ENCODE data around the gene MRC1. TPM values are rescaled to one million over a fixed set of nuclear protein-coding genes. Genes with fewer than 3 reads are reported as not detected.
"Not testable (repeated sequence)": the region's sequence is repeated elsewhere in the genome, so short reads cannot be mapped to it uniquely, and the experiment has no call there.

MRC1 gene
- total RNA-seq, 1 donor from 2014 or later = 26.7 TPM

- ATAC-seq; intact Hi-C loops (cut with micrococcal nuclease); DNase-seq: not testable (repeated sequence)
These were observed 141.1 kb downstream of the MRC1 start for GRCh38 chr10:17950269-17950668.

GRCh38 chr10:17950726-17951125, 141.6 kb downstream of the MRC1 start:
- intact Hi-C loops (cut with micrococcal nuclease) = no loop called here
- DNase-seq = no peak
- ATAC-seq = no peak

DNA sequence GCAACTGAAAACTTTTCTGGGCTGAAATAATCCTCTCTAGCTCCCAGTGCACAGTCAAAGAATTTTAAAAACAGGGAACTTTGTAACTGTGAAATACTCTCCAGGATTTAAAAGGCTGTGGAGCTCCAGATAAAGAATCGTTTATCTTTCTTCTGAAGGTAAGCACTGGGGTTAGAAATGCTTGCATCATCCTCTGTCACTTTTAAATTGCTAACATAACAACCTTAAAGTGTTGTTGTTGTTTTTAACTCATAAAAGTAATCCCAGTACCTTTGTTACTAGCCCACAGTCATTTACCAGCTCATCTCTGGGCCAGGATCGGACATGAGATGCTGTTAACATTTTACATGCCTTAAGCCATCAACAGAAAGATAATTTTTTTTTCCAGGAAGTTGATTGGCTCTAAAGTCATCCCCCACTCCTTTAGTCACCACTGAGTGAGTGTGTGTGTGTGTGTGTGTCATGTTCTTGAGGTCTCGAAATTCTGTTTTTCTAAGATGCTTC, 142.8 kb downstream of the MRC1 start, which contains the start of gene SLC39A12:
Gene SLC39A12 (plus strand): TSS at position 51 of the 504 bp plus-strand sequence. CDS start 1,359 bp downstream, outside the sequence.
- intact Hi-C loops (cut with micrococcal nuclease) = no loop called here
- no peak for DNase-seq

GRCh38 chr10:17954372-17954771, 145.2 kb downstream of the MRC1 start:
- intact Hi-C loops (cut with micrococcal nuclease); ATAC-seq; DNase-seq: not testable (repeated sequence)

More for the DNA sequence above, 142.8 kb downstream of the MRC1 start, which contains the start of gene SLC39A12:
- ATAC-seq = no peak

GRCh38 chr10:17954861-17955260, 145.7 kb downstream of the MRC1 start:
- ATAC-seq (no peak), DNase-seq (no peak)
- intact Hi-C loops (cut with micrococcal nuclease) = no loop called here

DNA sequence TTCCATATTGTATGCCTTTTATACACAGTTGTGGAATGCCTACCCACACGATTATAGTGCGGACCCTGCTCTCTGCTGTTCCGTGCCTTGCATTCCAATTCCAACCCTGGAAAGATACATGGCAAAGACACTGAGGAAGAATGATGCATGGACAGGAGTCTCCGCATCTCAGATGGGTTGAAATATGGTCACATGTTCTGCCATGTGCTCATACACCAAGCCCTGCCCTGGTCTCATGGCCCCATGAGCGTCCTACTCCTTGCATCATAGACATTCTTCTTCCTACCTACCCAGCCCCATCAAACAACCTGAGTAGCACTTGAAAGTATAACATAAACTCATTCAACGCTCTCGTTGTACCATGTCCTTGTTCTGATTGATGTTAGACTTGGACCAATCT, 148.9 kb downstream of the MRC1 start:
- DNase-seq (no peak), ATAC-seq (no peak)
- intact Hi-C loops (cut with micrococcal nuclease) = no loop called here

- no peak for DNase-seq
- no peak for ATAC-seq
- intact Hi-C loops (cut with micrococcal nuclease) = no loop called here
These were observed 150.7 kb downstream of the MRC1 start for GRCh38 chr10:17959870-17960269.

Small RNA genes lying within 50 kb of the gene (microRNA-seq; reads per million reads assigned to microRNA genes)
- gene MIR511 (ENCODE audit: borderline number of aligned reads) = 9.8 reads per million, percentile 4 among the genes with 10 or more reads in this experiment

Other genes with a start within 250 kb of the MRC1 start
- gene HACD1, start 192.0 kb upstream of the MRC1 start, total RNA-seq = 160 TPM
- 22.8 TPM for gene STAM, start 165.2 kb upstream of the MRC1 start, total RNA-seq
- 0.30 TPM for gene TMEM236, start 57.1 kb upstream of the MRC1 start, total RNA-seq
- not detected for gene SLC39A12, start 142.6 kb downstream of the MRC1 start, total RNA-seq

Measured in left ventricle myocardium superior (tissue), 1 donor.